ENCODE results near the gene NOL3.

Gene NOL3

DNA sequence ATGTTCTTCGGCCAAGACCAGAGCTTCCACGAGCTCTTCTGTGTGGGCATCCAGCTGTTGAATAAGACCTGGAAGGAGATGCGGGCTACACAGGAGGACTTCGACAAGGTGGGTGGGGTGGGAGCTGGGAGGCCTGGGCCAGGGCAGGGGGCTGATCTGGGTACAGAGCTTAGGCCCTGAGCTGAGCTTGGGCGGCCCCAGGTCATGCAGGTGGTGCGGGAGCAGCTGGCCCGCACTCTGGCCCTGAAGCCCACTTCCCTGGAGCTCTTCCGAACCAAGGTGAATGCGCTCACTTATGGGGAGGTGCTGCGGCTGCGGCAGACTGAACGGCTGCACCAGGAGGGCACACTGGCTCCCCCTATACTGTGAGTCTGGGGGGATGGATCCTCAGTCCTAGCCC is 32.1 kb downstream of the NOL3 start:
- no peak for DNase-seq (ENCODE audit: low read depth in 1 of 2, low spot score in 1 of 2)
- Histone ChIP-seq H3K4me3 (replicated peaks; ENCODE audit: insufficient read depth, low read length) (no peak overlapping the region), H3K27ac (replicated peaks) (no peak overlapping the region), H3K27me3 (ENCODE audit: insufficient read depth, poor library complexity, severe bottlenecking) (no peaks in the 10 kb centered on the region)
- TF ChIP-seq, protein P1, sequence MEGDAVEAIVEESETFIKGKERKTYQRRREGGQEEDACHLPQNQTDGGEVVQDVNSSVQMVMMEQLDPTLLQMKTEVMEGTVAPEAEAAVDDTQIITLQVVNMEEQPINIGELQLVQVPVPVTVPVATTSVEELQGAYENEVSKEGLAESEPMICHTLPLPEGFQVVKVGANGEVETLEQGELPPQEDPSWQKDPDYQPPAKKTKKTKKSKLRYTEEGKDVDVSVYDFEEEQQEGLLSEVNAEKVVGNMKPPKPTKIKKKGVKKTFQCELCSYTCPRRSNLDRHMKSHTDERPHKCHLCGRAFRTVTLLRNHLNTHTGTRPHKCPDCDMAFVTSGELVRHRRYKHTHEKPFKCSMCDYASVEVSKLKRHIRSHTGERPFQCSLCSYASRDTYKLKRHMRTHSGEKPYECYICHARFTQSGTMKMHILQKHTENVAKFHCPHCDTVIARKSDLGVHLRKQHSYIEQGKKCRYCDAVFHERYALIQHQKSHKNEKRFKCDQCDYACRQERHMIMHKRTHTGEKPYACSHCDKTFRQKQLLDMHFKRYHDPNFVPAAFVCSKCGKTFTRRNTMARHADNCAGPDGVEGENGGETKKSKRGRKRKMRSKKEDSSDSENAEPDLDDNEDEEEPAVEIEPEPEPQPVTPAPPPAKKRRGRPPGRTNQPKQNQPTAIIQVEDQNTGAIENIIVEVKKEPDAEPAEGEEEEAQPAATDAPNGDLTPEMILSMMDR (IDR thresholded peaks at IDR 0.05; ENCODE audit: insufficient read depth, low read length) = no peak
- no peak for TF ChIP-seq POLR2AphosphoS5 (IDR thresholded peaks at IDR 0.05; ENCODE audit: low read depth)
- no peak for TF ChIP-seq SPI1 (IDR thresholded peaks at IDR 0.05; ENCODE audit: borderline replicate concordance, low read depth)
- TF ChIP-seq, protein P2, sequence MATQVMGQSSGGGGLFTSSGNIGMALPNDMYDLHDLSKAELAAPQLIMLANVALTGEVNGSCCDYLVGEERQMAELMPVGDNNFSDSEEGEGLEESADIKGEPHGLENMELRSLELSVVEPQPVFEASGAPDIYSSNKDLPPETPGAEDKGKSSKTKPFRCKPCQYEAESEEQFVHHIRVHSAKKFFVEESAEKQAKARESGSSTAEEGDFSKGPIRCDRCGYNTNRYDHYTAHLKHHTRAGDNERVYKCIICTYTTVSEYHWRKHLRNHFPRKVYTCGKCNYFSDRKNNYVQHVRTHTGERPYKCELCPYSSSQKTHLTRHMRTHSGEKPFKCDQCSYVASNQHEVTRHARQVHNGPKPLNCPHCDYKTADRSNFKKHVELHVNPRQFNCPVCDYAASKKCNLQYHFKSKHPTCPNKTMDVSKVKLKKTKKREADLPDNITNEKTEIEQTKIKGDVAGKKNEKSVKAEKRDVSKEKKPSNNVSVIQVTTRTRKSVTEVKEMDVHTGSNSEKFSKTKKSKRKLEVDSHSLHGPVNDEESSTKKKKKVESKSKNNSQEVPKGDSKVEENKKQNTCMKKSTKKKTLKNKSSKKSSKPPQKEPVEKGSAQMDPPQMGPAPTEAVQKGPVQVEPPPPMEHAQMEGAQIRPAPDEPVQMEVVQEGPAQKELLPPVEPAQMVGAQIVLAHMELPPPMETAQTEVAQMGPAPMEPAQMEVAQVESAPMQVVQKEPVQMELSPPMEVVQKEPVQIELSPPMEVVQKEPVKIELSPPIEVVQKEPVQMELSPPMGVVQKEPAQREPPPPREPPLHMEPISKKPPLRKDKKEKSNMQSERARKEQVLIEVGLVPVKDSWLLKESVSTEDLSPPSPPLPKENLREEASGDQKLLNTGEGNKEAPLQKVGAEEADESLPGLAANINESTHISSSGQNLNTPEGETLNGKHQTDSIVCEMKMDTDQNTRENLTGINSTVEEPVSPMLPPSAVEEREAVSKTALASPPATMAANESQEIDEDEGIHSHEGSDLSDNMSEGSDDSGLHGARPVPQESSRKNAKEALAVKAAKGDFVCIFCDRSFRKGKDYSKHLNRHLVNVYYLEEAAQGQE (IDR thresholded peaks at IDR 0.05; ENCODE audit: insufficient replicate concordance, low read depth) = no peak
- TF ChIP-seq GABPA (IDR thresholded peaks at IDR 0.05; ENCODE audit: low read depth) = no peak

DNA sequence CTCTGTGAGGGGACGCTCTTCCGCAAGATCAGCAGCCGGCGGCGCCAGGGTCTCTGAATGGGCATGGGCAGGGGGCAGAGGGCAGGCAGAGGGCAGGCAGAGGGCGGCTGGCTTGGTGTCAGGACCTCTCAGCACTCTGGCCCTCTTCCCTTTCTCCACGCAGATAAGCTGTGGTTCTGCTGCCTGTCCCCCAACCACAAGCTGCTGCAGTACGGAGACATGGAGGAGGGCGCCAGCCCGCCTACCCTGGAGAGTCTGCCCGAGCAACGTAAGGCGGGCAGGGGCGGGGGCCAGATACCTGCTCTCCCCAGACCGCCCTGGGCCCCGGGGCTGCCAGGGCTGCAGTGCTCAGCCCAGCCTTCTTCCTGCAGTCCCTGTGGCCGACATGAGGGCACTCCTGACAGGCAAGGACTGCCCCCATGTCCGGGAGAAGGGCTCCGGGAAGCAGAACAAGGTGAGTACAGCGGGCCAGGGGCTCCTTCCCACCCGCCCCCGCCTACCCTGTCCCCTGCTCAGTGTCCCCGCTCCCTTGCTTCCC is 32.7 kb downstream of the NOL3 start:
- Histone ChIP-seq H3K4me3 (replicated peaks; ENCODE audit: insufficient read depth, low read length) (no peak overlapping the region), H3K27ac (replicated peaks) (no peak overlapping the region), H3K27me3 (ENCODE audit: insufficient read depth, poor library complexity, severe bottlenecking) (no peaks in the 10 kb centered on the region)
- DNase-seq (ENCODE audit: low read depth in 1 of 2, low spot score in 1 of 2) = no peak
- TF ChIP-seq, protein P2 (IDR thresholded peaks at IDR 0.05; ENCODE audit: insufficient replicate concordance, low read depth) = no peak
- no peak for TF ChIP-seq GABPA (IDR thresholded peaks at IDR 0.05; ENCODE audit: low read depth)
- TF ChIP-seq SPI1 (IDR thresholded peaks at IDR 0.05; ENCODE audit: borderline replicate concordance, low read depth) = no peak
- TF ChIP-seq, protein P1 (IDR thresholded peaks at IDR 0.05; ENCODE audit: insufficient read depth, low read length) = no peak
- no peak for TF ChIP-seq POLR2AphosphoS5 (IDR thresholded peaks at IDR 0.05; ENCODE audit: low read depth)

DNA sequence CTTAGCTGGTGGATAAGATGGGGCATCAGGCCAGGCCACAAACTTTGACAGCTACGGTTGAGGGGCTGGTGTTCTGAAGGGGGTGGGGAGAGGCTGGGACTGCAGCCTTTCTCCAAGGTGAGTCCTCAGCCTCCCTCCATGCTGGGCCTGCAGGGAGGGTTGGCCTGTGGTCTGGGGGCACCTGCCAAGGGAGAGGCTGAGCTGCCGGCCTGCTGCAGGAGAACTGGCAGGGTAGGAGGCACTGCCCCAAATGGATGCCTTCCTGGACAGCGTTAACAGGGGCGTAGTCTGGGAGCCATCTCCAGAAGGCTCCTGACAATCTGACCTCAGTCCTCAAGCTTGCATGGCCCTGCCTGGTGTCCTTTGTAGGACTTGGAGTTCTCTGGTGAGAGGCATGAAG is 33.7 kb downstream of the NOL3 start:
- Histone ChIP-seq H3K27me3 (ENCODE audit: insufficient read depth, poor library complexity, severe bottlenecking) (no peaks in the 10 kb centered on the region), H3K4me3 (replicated peaks; ENCODE audit: insufficient read depth, low read length) (no peak overlapping the region), H3K27ac (replicated peaks) (no peak overlapping the region)
- no peak for DNase-seq (ENCODE audit: low read depth in 1 of 2, low spot score in 1 of 2)
- TF ChIP-seq SPI1 (IDR thresholded peaks at IDR 0.05; ENCODE audit: borderline replicate concordance, low read depth) = no peak
- TF ChIP-seq, protein P2 (IDR thresholded peaks at IDR 0.05; ENCODE audit: insufficient replicate concordance, low read depth) = no peak
- TF ChIP-seq GABPA (IDR thresholded peaks at IDR 0.05; ENCODE audit: low read depth) = no peak
